SKM-1 treated with dmso at 0.1 percent for 144 hours (cell line): Measurements from ENCODE around the gene ALKBH5.

Experiments used
- DNase-seq: peaks from one replicate; lab custom pipeline; 2025; ENCODE audit not compliant: unreplicated experiment; lab: John Stamatoyannopoulos, UW

The ALKBH5 gene

DNA sequence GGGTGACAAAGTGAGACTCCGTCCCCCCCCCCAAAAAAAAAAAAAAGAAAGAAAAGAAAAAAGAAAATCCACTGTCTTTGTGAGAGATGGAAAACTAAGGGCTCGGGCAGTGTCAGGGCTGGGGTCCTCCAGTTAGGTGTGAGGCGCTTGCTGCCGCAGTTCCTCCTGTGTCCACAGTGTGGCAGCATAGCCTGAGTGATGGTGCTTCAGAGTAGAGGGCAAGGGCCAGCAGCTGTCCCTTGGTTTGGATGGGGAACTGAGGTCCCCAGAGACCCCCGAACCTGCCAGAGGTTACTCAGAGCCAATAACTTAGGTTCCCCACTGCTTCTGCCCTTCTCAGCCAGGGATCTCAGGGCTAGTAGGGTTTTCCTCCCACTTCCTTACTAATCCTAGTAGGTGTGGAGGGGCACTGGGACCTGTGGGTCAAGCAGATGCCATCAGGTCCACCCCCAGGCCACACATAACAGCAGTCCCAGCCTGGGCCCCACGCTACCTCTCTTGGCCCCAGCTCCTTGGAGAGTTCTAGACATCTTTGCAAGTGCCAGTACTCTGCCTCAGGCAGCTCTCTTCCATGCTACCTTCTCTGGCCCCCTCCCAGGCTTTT, 33.9 kb downstream of the ALKBH5 start:
- peak; percentile 61 for DNase-seq

DNA sequence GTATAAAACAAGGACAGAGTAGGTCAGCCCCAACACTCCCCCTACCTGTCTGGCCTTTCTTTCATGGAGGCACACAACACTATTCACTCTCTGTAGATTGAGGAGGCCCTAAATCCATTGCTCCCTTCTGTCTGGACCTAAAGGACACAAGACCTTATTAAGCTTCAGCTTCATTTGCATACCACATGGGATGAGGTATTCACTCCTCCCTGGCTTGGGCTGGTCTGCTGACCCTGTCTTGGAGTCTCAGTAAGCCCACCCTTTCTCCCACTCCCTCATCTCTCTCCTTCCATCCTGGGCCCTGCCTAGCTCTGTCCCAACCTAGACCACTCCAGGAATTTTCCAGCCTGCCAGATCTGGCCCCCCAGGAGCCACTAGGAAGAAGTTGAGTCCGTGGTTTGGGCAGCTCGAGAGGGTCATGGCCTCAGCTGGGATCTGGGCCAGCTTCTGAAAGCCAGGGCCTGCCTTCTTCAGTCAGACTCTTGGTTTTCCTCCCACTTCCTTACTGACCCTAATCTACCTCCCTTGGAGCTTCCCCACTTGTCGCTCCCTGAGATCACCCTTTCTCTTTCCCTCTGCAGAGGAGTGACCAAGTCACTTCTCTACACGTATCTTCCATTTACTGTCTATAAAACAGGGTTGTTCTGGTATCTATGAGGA, 35.3 kb downstream of the ALKBH5 start:
- no peak for DNase-seq

DNA sequence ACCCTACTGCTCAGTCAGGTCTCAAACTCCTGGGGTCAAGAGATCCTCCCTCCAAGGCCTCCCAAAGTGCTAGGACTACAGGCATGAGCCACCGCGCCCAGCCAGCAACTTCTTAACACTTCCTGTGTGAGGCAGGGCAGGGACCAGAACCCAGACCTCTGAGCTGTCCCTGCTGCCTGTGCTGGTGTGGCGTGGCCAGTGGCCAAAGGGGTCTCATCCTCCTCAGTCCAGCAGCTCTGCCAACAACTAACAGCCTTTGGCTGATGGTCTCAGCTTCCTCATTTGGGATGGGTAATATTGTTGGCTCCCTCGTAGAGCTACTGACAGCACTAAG, 40.4 kb downstream of the ALKBH5 start:
- no peak for DNase-seq

DNA sequence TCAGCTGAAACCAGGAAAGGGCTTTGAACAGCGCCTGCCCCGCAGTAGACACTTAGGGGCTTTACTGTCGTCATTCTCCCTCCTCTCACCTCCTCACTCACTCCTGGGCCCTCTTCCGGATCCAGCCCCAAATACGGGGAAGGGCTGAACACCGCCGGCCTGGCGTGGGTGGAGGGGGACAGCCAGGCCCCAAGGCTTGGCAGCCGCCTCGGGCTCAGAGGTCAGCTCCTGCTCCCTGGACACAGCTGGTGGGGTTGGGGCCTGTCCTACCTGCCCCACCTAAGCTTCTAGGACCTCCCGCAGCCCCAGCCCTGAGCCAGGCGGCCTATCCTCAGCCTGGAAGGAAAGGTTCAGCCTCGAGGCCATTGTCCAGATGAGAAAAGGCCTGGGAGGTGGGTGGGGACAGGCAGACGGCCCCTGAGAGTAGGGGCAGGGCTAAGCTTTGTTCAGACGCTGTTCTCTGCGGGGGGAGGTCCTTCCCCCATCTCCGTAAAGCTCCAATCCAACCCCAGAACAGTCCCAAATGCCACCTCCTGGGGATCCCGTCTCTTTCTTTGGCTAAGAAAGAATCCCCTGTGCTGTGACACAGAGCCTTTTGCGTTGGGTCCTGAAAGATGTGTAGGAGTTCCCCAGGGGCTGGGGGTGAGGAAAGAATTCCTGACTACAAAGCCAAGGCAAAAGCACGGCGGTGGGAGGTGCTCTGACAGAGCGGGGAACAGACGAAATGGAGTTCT, 40.9 kb downstream of the ALKBH5 start:
- no peak for DNase-seq

DNA sequence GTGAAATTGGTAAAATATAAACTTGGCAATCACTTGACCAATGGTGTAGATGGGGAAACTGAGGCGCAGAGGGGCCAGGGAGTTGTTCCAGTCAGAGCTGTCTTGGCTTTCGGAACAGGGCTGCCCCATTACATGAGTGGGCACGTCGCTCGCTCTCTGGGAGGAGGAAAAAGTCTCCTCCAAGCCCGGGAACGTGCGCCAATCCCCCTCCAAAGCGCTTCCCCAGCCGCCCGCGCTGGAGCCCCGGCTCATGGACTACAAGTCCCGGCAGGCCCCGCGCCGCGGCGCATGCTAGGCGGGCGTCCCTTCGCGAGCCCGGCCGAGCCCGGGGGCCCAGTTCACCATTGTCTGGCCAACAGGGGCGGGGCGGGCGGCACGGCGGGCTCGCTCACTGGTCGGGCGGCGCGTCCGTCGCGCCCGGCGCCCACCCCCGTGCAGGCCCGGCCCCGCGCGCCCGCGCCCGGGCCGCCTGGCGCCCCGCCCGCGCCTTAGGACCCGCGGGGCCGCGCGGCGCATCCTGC, 41.6 kb downstream of the ALKBH5 start, which contains the start of gene LLGL1:
Gene LLGL1, plus strand, starts transcription at position 515 of the 521 bp plus-strand sequence. CDS start 48 bp downstream, outside the sequence.
- DNase-seq = peak; percentile 92

DNA sequence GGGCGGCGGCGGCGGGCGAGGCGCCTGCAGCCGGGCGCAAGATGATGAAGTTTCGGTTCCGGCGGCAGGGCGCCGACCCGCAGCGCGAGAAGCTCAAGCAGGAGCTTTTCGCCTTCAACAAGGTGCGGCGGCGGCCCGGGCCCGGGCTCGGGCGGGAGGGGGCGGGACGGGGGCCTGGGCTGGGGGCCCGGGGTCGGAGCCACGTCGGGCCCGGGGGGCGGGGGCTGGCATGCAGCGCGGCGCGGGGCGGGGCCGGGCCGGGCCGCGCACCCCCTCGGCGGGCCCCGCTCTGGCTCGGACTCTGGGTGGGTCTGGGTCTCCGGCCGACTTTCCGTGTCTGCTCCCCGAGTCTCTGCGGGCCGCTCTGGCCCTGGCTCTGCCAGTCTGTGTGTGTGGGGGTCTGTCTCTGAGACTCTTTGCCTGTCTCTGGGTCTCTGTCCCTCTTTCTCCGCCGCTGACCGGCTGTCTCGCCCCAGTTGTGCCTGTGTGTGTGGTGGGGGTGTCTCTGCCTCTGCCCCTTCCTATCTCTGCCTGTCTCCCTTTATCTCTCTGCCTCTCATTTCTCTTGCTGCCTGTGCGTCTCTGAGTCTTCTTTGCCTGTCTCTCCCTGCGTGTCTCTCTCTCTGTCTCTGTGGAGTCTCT, 42.1 kb downstream of the ALKBH5 start:
- DNase-seq = no peak

DNA sequence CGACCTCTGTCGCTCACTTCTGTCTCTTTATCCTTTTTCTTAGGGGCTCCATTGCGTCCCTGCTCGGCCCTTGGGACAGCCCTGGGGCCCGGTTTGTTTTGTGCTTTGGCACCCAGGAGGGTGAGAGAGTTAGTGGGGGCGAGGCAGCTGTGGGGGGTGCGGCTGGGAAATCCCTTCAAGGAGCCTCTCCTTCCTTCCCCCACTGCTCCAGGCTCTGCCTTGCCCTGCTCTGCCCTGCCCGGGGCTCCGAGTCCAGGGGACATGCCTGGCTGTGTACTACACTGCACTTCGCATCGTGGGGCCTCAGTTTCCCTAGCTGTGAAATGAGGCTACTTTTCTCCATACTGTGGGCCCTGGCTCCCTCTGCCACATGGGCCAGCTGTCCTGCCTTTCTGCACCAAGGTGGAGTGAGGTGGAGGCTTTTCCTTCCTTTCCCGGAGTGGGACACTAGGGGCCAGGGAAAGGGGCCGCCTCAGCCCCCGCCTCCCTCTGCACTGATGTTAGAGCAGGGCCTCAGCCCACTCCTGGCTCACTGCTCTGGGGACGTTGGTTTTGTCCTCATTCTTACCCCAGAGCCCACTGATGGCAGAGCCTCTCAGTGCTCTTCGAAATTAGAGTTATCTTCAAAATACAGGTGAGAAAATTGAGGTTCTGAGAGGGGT, 42.8 kb downstream of the ALKBH5 start:
- no peak for DNase-seq

DNA sequence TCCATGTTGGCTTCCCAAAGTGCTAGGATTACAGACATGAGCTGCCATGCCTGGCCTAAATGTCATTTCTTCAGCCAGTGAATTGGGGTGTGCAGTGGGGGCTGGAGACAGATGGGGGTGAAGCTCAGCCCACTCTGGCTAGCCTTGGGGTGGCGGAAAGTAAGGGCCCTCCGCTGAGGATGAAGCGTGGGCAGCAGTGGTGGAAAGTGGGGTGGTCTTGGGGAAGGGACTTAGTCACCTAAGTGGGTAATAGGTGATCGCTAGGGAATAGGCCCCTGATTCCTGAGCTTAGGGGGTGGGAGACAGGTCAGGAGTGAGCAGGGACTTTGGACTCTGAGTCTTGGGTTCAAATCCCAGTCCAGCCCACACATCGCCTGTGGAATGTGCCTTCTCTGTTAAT, 44.0 kb downstream of the ALKBH5 start:
- DNase-seq = no peak

DNA sequence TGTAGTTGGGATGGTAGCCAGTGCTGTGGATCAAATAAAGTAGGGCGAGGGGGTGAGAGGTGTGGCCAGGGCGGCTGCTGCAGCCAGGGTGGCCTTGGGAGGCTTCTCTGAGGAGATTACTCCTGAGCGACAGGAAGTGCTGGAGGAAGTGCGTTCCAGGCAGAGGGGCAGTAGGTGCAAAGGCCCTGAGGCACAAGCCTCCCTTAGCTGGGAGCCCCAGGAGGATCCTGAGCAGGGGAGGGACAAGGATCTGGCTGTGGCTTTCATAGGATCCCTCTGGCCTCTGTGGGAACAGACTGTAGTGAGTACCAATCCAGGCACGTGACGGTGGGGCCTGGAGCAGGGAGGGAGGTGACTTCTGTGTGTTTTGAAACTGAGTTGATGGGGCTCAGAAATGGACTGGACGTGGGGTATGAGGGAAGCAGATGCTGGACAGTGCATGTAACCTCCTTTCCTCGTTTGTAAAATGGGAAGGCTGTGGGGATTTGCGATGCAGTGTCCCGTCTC, 44.6 kb downstream of the ALKBH5 start:
- no peak for DNase-seq

DNA sequence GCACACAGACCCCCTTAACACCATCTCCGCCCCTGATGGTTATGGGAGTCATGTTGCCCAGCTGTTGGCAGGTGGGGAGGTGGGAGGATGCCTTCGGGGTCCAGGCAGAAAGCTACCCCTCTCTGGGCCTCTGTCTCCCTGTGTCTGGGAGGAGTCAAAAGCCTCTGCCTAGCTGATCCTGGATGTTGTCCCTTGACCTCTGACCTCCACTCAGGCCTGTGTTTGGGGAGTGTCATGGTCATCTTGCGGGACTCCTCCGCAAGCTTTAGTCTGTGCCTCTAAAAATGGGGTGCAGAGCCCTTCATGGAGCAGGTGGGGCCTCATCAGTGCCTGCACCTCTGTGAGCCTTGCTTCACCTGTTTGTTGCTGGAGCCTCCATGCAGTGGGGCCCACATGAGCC, 45.6 kb downstream of the ALKBH5 start:
- no peak for DNase-seq

DNA sequence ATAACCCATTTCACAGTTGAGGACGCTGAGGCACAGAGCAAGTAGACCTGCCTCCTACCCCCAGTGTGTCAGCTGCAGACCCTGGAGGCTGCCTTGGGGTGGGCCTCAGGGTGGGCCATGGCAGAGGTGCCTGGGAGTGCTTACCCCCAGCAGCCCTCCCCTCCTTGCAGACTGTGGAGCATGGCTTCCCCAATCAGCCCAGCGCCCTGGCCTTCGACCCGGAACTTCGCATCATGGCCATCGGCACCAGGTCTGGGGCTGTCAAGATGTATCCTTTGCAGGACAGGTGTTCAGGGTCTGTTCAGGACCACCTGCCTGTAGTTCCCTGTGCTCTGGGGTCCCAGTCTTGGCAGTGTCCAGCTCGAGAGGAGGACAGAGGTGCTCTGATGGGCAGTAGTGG, 46.1 kb downstream of the ALKBH5 start:
- DNase-seq = no peak

DNA sequence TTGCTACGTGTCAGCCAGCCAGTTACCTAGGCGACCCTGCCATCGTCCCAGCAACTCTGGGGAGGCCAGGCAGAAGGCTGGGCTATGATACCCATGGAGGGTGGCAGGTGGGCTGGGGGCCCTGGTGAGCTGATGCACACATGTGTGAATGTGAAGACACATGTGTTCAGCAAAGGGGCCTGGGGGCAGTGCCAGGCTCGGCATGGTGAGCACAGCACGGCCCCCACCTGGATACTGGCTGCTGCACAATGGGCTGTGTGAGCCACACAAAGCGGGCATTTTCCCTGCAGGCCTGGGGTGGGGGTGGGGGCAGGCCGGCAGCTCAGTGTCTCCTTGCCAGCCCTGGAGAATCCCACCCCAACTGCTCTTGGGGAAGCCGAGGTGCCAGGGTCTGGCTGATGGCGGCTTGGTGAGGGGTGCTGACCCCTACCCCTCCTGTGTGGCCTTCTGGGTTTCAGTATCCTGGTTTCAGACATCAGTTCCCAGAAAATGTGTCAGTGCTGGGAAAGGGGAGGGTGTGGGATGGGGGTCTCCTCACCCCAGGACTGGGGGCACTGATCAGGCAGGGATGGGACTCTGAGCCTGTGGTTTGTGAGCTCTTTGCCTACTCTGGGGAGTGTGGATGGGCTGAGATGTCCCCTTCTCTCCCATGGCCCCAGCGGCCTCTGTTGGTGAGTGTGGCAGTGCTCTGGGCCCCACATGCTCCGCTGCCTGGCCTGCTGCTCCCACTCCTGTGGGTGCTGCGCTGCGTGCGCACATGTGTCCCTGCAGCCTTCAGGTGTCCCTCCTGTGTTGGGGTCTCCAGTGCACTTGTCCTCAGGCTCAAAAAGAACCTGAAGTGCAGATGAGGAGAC, 46.9 kb downstream of the ALKBH5 start:
- no peak for DNase-seq

DNA sequence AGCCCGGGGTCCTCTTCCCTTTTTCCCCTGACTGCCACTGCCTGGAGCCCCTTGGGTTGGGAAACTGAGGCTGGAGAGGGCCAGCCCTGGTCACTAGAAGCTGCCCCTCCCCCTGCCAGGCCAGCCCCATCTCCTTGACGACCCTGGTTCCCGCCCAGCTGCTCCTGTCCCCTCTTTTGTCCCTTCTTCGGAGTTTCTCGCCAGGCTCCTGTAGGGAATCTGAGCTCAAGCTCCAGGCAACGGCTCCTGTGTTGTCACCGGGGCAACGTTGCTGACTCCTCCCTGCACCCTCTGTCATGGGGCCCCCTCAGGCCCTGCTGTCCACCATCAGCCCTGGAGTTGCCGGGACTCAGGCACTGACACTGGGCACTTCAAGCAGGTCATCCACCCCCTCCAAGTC, 47.5 kb downstream of the ALKBH5 start:
- DNase-seq = no peak

DNA sequence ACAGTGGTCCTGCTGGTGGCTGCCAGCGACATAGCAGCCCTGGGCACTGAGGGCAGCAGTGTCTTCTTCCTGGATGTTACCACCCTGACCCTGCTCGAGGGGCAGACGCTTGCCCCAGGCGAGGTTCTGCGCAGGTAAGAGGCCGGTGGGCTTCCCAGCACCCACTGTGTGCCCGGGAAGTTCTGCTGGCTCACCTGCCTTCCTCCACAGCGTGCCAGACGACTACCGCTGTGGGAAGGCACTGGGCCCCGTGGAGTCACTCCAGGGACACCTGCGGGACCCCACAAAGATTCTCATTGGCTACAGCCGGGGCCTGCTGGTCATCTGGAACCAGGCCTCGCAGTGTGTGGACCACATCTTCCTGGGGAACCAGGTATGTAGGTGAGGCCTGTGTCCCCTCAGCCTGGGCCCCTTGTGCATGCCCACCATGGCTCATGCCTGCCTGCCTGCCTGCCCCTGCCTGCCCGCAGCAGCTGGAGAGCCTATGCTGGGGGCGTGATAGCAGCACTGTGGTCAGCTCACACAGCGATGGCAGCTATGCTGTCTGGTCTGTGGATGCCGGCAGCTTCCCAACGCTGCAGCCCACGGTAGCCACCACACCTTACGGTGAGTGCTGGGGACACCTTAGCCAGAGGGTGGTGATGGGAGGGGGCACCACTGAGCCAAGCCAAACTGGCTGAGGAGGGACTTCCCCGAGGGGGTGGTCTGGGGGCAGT, 50.3 kb downstream of the ALKBH5 start:
- no peak for DNase-seq

DNA sequence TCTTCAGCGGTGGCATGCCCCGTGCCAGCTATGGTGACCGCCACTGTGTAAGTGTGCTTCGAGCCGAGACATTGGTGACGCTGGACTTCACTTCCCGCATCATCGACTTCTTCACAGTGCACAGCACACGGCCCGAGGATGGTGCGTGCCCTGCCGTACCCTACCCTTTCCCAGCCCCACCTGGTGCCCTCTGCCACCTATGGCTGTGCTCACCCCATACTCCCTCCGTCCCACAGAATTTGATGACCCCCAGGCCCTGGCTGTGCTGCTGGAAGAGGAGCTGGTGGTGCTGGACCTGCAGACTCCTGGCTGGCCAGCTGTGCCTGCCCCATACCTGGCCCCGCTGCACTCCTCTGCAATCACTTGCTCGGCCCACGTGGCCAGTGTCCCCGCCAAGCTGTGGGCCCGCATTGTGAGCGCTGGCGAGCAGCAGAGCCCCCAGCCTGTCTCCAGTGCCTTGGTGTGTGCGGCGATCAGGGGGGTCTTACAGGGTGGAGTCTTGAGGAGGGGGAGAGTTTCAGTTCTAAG, 51.3 kb downstream of the ALKBH5 start:
- DNase-seq = no peak

DNA sequence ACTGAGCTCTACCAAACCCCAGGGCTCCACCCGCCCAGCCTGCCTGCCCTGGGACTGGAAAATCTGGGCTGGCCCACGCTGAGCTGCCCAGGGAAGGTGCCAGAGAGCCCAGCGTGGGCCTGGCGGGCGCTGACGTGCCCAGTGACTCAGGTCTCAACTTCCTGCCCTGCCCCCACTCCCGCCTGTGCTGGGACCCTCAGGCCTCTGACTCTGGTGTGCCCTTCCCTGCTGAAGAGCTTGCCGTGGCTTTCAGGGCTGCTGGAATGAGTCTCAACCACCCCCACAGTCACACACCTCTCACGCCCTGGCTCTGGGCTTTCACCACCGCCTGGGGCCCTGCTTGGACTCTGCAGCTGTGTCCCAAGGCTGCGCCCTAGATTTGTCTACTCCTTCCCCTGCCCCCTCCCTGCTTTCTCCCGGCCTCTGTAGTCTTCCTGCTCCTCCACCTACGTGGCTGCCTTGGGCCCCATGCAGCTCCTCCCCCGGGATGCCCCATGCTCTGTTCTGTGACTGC, 52.2 kb downstream of the ALKBH5 start:
- DNase-seq = no peak

DNA sequence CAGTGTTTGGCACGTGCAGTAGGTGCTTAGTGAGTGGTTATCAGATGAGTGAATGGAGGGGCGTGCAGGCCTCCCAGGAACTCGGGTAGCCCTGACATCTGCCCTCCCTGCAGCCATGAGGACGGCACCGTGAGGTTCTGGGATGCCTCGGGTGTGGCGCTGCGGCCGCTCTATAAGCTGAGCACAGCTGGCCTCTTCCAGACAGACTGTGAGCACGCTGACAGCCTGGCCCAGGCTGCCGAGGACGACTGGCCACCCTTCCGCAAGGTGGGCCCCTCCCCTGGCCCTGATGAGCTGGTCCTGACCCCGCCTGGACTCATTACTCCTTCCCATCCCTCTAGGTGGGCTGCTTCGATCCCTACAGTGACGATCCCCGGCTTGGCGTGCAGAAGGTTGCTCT, 52.9 kb downstream of the ALKBH5 start:
- no peak for DNase-seq

DNA sequence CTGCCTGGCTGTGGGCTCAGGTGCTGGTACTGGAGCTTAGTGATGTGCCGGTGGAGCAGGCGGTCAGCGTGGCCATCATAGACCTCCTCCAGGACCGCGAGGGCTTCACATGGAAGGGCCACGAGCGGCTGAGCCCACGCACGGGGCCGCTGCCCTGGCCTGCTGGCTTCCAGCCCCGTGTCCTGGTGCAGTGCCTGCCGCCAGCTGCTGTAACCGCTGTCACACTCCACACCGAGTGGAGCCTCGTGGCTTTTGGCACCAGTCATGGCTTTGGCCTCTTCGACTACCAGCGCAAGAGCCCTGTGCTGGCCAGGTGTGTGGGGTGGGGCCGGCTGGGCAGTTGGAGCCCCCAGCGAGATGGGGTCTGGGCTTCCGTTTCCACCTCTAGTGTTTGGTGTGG, 53.8 kb downstream of the ALKBH5 start:
- DNase-seq = no peak

DNA sequence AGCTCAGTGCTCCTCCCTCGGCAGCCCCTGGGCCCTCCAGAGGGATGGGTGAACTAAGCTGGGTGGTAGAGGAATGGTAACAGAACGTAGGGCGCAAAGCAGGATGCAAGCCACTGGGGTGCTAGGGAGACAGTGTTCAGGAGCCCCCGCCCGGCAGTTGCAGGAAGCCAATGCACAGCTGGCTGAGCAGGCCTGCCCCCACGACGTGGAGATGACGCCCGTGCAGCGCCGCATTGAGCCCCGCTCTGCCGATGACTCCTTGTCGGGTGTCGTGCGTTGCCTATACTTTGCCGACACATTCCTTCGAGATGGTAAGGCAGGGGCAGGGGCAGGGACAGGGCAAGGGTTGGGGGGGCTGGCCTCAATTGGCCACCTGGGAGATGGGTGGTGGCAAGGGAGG, 54.7 kb downstream of the ALKBH5 start:
- no peak for DNase-seq
